ENCODE data around the gene MDH1B. TPM values are rescaled to one million over a fixed set of nuclear protein-coding genes. Genes with fewer than 3 reads are reported as not detected.
"Not testable (repeated sequence)": the region's sequence is repeated elsewhere in the genome, so short reads cannot be mapped to it uniquely, and the experiment has no call there.

Gene MDH1B
- total RNA-seq = 0.12 and 0.47 TPM in 2 replicates

GRCh38 chr2:206765242-206766056, at the start of gene MDH1B, which contains the start of gene FASTKD2:
Gene MDH1B (minus strand): TSS chr2:206765328. CDS start chr2:206765271, 57 bp downstream.
Gene FASTKD2 (plus strand): TSS chr2:206765606. CDS start chr2:206766694, 1,088 bp downstream.
- peaks cover 29% of the 10 kb centered on the region for H3K4me1 Mint-ChIP-seq
- peak; percentile 95 for DNase-seq
- H3K27ac Mint-ChIP-seq = peak within 1 kb of the TSS; percentile 99
- intact Hi-C loops (cut with micrococcal nuclease) = loop anchor here (1.0 to 10.0 kb wide), 8 partner anchors 15 to 946 kb away; partner anchors contain the start of genes CCNYL1, CREB1, EEF1B2 and METTL21A
- no peaks in the 10 kb centered on the region for H3K9me3 Mint-ChIP-seq
- peak within 1 kb of the TSS; percentile 95 for H3K4me3 Mint-ChIP-seq
- H3K27me3 Mint-ChIP-seq = peaks cover 4% of the 10 kb centered on the region
- H3K36me3 Mint-ChIP-seq (ENCODE audit: low read depth) = peaks cover 25% of the 10 kb centered on the region

- no peaks in the 10 kb centered on the region for H3K9me3 Mint-ChIP-seq
- intact Hi-C loops (cut with micrococcal nuclease) = no loop called here
- H3K27ac Mint-ChIP-seq = no peak overlapping the region
- no peak for DNase-seq
- H3K4me3 Mint-ChIP-seq = no peak overlapping the region
- peaks cover 3% of the 10 kb centered on the region for H3K27me3 Mint-ChIP-seq
- no peaks in the 10 kb centered on the region for H3K36me3 Mint-ChIP-seq (ENCODE audit: low read depth)
- H3K4me1 Mint-ChIP-seq = no peaks in the 10 kb centered on the region
These were observed 49.4 kb upstream of the MDH1B start for GRCh38 chr2:206814498-206814897.

- H3K36me3 Mint-ChIP-seq (ENCODE audit: low read depth) = not testable (repeated sequence)
These were observed 47.3 kb upstream of the MDH1B start for GRCh38 chr2:206812471-206812870.

GRCh38 chr2:206807624-206808023, 42.5 kb upstream of the MDH1B start:
- H3K27me3 Mint-ChIP-seq; H3K27ac Mint-ChIP-seq; H3K4me3 Mint-ChIP-seq; DNase-seq; H3K4me1 Mint-ChIP-seq; H3K9me3 Mint-ChIP-seq; intact Hi-C loops (cut with micrococcal nuclease); H3K36me3 Mint-ChIP-seq (ENCODE audit: low read depth): not testable (repeated sequence)

More at GRCh38 chr2:206812471-206812870, 47.3 kb upstream of the MDH1B start:
- DNase-seq; intact Hi-C loops (cut with micrococcal nuclease); H3K27ac Mint-ChIP-seq; H3K4me3 Mint-ChIP-seq; H3K9me3 Mint-ChIP-seq; H3K4me1 Mint-ChIP-seq; H3K27me3 Mint-ChIP-seq: not testable (repeated sequence)

GRCh38 chr2:206805887-206806607, 40.9 kb upstream of the MDH1B start:
- peaks cover 3% of the 10 kb centered on the region for H3K4me1 Mint-ChIP-seq
- no peaks in the 10 kb centered on the region for H3K27me3 Mint-ChIP-seq
- H3K27ac Mint-ChIP-seq = no peak overlapping the region
- H3K36me3 Mint-ChIP-seq (ENCODE audit: low read depth) = no peaks in the 10 kb centered on the region
- DNase-seq = no peak
- intact Hi-C loops (cut with micrococcal nuclease) = no loop called here
- H3K9me3 Mint-ChIP-seq = no peaks in the 10 kb centered on the region
- no peak overlapping the region for H3K4me3 Mint-ChIP-seq

- no peak overlapping the region for H3K4me3 Mint-ChIP-seq
- no peaks in the 10 kb centered on the region for H3K36me3 Mint-ChIP-seq (ENCODE audit: low read depth)
- H3K9me3 Mint-ChIP-seq = no peaks in the 10 kb centered on the region
- no peaks in the 10 kb centered on the region for H3K27me3 Mint-ChIP-seq
- H3K4me1 Mint-ChIP-seq = peaks cover 13% of the 10 kb centered on the region
- H3K27ac Mint-ChIP-seq = no peak overlapping the region
- DNase-seq = no peak
- intact Hi-C loops (cut with micrococcal nuclease) = loop anchor here (5.0 kb wide), 1 partner anchor 178 kb away; no protein-coding TSS in a partner anchor
These were observed 39.2 kb upstream of the MDH1B start for GRCh38 chr2:206804326-206804725.

- intact Hi-C loops (cut with micrococcal nuclease) = loop anchor here (5.0 kb wide), 1 partner anchor 179 kb away; no protein-coding TSS in a partner anchor
- H3K36me3 Mint-ChIP-seq (ENCODE audit: low read depth) = no peaks in the 10 kb centered on the region
These were observed 37.8 kb upstream of the MDH1B start for GRCh38 chr2:206802654-206803514.

GRCh38 chr2:206801418-206802189, 36.5 kb upstream of the MDH1B start:
- no peaks in the 10 kb centered on the region for H3K36me3 Mint-ChIP-seq (ENCODE audit: low read depth)
- no peak overlapping the region for H3K27ac Mint-ChIP-seq
- no peaks in the 10 kb centered on the region for H3K9me3 Mint-ChIP-seq
- H3K27me3 Mint-ChIP-seq = no peaks in the 10 kb centered on the region
- intact Hi-C loops (cut with micrococcal nuclease) = loop anchor here (2.0 to 5.0 kb wide), 2 partner anchors 181 to 245 kb away; no protein-coding TSS in a partner anchor
- peaks cover 20% of the 10 kb centered on the region for H3K4me1 Mint-ChIP-seq
- no peak overlapping the region for H3K4me3 Mint-ChIP-seq
- no peak for DNase-seq

More at GRCh38 chr2:206802654-206803514, 37.8 kb upstream of the MDH1B start:
- peaks cover 19% of the 10 kb centered on the region for H3K4me1 Mint-ChIP-seq
- no peaks in the 10 kb centered on the region for H3K9me3 Mint-ChIP-seq
- no peaks in the 10 kb centered on the region for H3K27me3 Mint-ChIP-seq
- no peak overlapping the region for H3K27ac Mint-ChIP-seq
- DNase-seq = no peak
- H3K4me3 Mint-ChIP-seq = no peak overlapping the region

- intact Hi-C loops (cut with micrococcal nuclease) = loop anchor here (1.0 to 5.0 kb wide), 3 partner anchors 182 to 673 kb away; no protein-coding TSS in a partner anchor
- peak overlapping the region; percentile 69 for H3K4me3 Mint-ChIP-seq
- H3K9me3 Mint-ChIP-seq = no peaks in the 10 kb centered on the region
- H3K4me1 Mint-ChIP-seq = peaks cover 20% of the 10 kb centered on the region
- peak overlapping the region; percentile 12 for H3K27ac Mint-ChIP-seq
- peak; percentile 86 for DNase-seq
- no peaks in the 10 kb centered on the region for H3K36me3 Mint-ChIP-seq (ENCODE audit: low read depth)
- H3K27me3 Mint-ChIP-seq = no peaks in the 10 kb centered on the region
These were observed 35.6 kb upstream of the MDH1B start for GRCh38 chr2:206800506-206801417.

GRCh38 chr2:206799083-206799482, 34.0 kb upstream of the MDH1B start:
- H3K27me3 Mint-ChIP-seq = no peaks in the 10 kb centered on the region
- no peak overlapping the region for H3K4me3 Mint-ChIP-seq
- no peak for DNase-seq
- no peak overlapping the region for H3K27ac Mint-ChIP-seq
- H3K36me3 Mint-ChIP-seq (ENCODE audit: low read depth) = no peaks in the 10 kb centered on the region
- no peaks in the 10 kb centered on the region for H3K9me3 Mint-ChIP-seq
- peaks cover 20% of the 10 kb centered on the region for H3K4me1 Mint-ChIP-seq
- intact Hi-C loops (cut with micrococcal nuclease) = loop anchor here (10.0 kb wide), 1 partner anchor 426 kb away; no protein-coding TSS in a partner anchor

- Mint-ChIP-seq H3K36me3 (ENCODE audit: low read depth) (peaks cover 5% of the 10 kb centered on the region), H3K27ac (no peak overlapping the region), H3K9me3 (no peaks in the 10 kb centered on the region), H3K27me3 (no peaks in the 10 kb centered on the region), H3K4me1 (peaks cover 20% of the 10 kb centered on the region), H3K4me3 (no peak overlapping the region)
- no peak for DNase-seq
- intact Hi-C loops (cut with micrococcal nuclease) = loop anchor here (10.0 kb wide), 1 partner anchor 427 kb away; no protein-coding TSS in a partner anchor
These were observed 32.9 kb upstream of the MDH1B start for GRCh38 chr2:206798000-206798399.

GRCh38 chr2:206797376-206797775, 32.2 kb upstream of the MDH1B start:
- intact Hi-C loops (cut with micrococcal nuclease) = loop anchor here (10.0 kb wide), 1 partner anchor 427 kb away; no protein-coding TSS in a partner anchor
- no peak overlapping the region for H3K4me3 Mint-ChIP-seq
- peaks cover 9% of the 10 kb centered on the region for H3K36me3 Mint-ChIP-seq (ENCODE audit: low read depth)
- no peaks in the 10 kb centered on the region for H3K9me3 Mint-ChIP-seq
- H3K4me1 Mint-ChIP-seq = peaks cover 16% of the 10 kb centered on the region
- no peak overlapping the region for H3K27ac Mint-ChIP-seq
- no peak for DNase-seq
- no peaks in the 10 kb centered on the region for H3K27me3 Mint-ChIP-seq
